ENCODE measurements around the gene CNEP1R1.
A peak's percentile ranks its signal among the peaks of the same experiment; 100 is the strongest.

The CNEP1R1 gene

GRCh38 chr16:50065624-50066481 lies 40.8 kb downstream of the CNEP1R1 start, which contains the start of gene HEATR3:
HEATR3 (plus strand) TSS chr16:50065970; CDS start chr16:50066132, 162 bp downstream.
- DNase-seq: peak; percentile 93

- no peak for DNase-seq
Observed at GRCh38 chr16:50066482-50067289, 41.7 kb downstream of the CNEP1R1 start.

GRCh38 chr16:50067290-50067853 lies 42.3 kb downstream of the CNEP1R1 start:
- DNase-seq: no peak

GRCh38 chr16:50068550-50068949 lies 43.5 kb downstream of the CNEP1R1 start:
- no peak for DNase-seq

GRCh38 chr16:50069060-50069459 lies 44.0 kb downstream of the CNEP1R1 start:
- DNase-seq: no peak

GRCh38 chr16:50071075-50071671 lies 46.1 kb downstream of the CNEP1R1 start:
- DNase-seq: no peak

- no peak for DNase-seq
Observed at GRCh38 chr16:50072730-50073129, 47.7 kb downstream of the CNEP1R1 start.

GRCh38 chr16:50079397-50080140 lies 54.5 kb downstream of the CNEP1R1 start:
- DNase-seq: no peak

GRCh38 chr16:50081428-50082018 lies 56.5 kb downstream of the CNEP1R1 start:
- DNase-seq: no peak

- no peak for DNase-seq
Observed at GRCh38 chr16:50083996-50084395, 59.0 kb downstream of the CNEP1R1 start.

GRCh38 chr16:50086176-50086575 lies 61.2 kb downstream of the CNEP1R1 start:
- no peak for DNase-seq

All from activated T-cell treated with anti-CD3 and anti-CD28 coated beads for 4 hours (primary cell).